Caco-2 (cell line): Measurements from ENCODE around the gene GABRR2. TPM values are rescaled to one million over a fixed set of nuclear protein-coding genes. Genes with fewer than 3 reads are reported as not detected.

ENCODE experiments used
- BruUV-seq: library from RNA; stranded (reverse); fragments of 400-500 nt; replicated peaks from 2 replicates; lab custom pipeline; 2021; lab: Mats Ljungman, UMichigan
- CTCF ChIA-PET: fragments of 300-600 bp; sonication (Branson Sonifier 250); formaldehyde crosslinking; loops from one replicate; lab custom pipeline; 2022; ENCODE audit warnings: antibody characterized with exemption; lab: Charles Lee
- POLR2A ChIA-PET: fragments of 300-600 bp; sonication (Branson Sonifier 250); formaldehyde crosslinking; loops from one replicate; lab custom pipeline; 2022; ENCODE audit warnings: antibody characterized with exemption; lab: Charles Lee
- DNase-seq, 2 experiments: peaks; one replicate each; pipeline versions ENCODE4 v3.0.0 to v3.0.0-alpha.2; 2020 to 2022
- H3K27me3 ChIP-seq: replicated peaks from 2 replicates; pipeline ENCODE4 v1.6.0; 2011; ENCODE audit warnings: low read length; ENCODE audit not compliant: control insufficient read depth, insufficient read depth
- H3K36me3 ChIP-seq: 2 replicates; pipeline ENCODE4 v1.5.1; 2011; ENCODE audit warnings: low read length; ENCODE audit not compliant: control insufficient read depth, insufficient read depth
- H3K4me1 ChIP-seq: fragments of 250-450 bp; sonication (Bioruptor Pico); 2 replicates; pipeline ENCODE4 v1.5.1; 2020; ENCODE audit warnings: mild to moderate bottlenecking
- H3K4me3 ChIP-seq: 2 replicates; pipeline ENCODE4 v1.5.1; 2011; ENCODE audit warnings: low read depth, mild to moderate bottlenecking, control low read depth, low read length
- H3K9me3 ChIP-seq: fragments of 250-450 bp; sonication (Bioruptor Pico); 2 replicates; pipeline ENCODE4 v1.5.1; 2020; ENCODE audit warnings: mild to moderate bottlenecking, moderate library complexity
- H3K27ac Mint-ChIP-seq: one replicate; pipeline ENCODE4 v1.8.0; 2022; ENCODE audit warnings: mixed read lengths; ENCODE audit not compliant: unreplicated experiment
- H3K27me3 Mint-ChIP-seq: one replicate; pipeline ENCODE4 v1.8.0; 2022; ENCODE audit warnings: mixed read lengths; ENCODE audit not compliant: insufficient read depth, unreplicated experiment
- H3K36me3 Mint-ChIP-seq: one replicate; pipeline ENCODE4 v1.8.0; 2022; ENCODE audit warnings: mild to moderate bottlenecking, mixed read lengths; ENCODE audit not compliant: insufficient read depth, unreplicated experiment
- H3K4me1 Mint-ChIP-seq: one replicate; pipeline ENCODE4 v1.8.0; 2022; ENCODE audit warnings: low read depth, mixed read lengths; ENCODE audit not compliant: unreplicated experiment
- H3K4me3 Mint-ChIP-seq: one replicate; pipeline ENCODE4 v1.8.0; 2022; ENCODE audit warnings: mild to moderate bottlenecking, moderate library complexity, mixed read lengths; ENCODE audit not compliant: unreplicated experiment
- H3K9me3 Mint-ChIP-seq: one replicate; pipeline ENCODE4 v1.8.0; 2022; ENCODE audit warnings: mixed read lengths; ENCODE audit not compliant: unreplicated experiment
- intact Hi-C: fragments of 100-400 bp; cut with micrococcal nuclease; formaldehyde crosslinking; loops from one replicate; pipeline ENCODE4 v1.10.0; 2022; ENCODE audit not compliant: unreplicated experiment
- total RNA-seq: library from RNA; stranded (reverse); gene quantifications from 2 replicates; pipeline ENCODE4 v1.2.3, GENCODE V29; 2022
- TF ChIP-seq, protein P1 (sequence below), 2 experiments: fragments of 200-600 bp in 1 of 2; IDR thresholded peaks; 1 replicate in 1 of 2; 2 replicates in 1 of 2; pipeline versions ENCODE4 v1.5.1 to v1.8.0; 2011 to 2022; ENCODE audit warnings: antibody characterized with exemption in 1 of 2, control low read depth in 1 of 2, inconsistent platforms in 1 of 2, low read depth in 1 of 2, low read length in 1 of 2, mild to moderate bottlenecking in 1 of 2, moderate library complexity in 1 of 2; ENCODE audit not compliant: insufficient read depth in 1 of 2, severe bottlenecking in 1 of 2, unreplicated experiment in 1 of 2

The GABRR2 gene
- total RNA-seq, 1 experiment from 2014 or later, result 0.29 TPM

- Histone ChIP-seq H3K36me3 (no peaks in the 10 kb centered on the region), H3K9me3 (no peaks in the 10 kb centered on the region), H3K4me3 (no peak overlapping the region), H3K4me1 (no peaks in the 10 kb centered on the region), H3K27me3 (no peaks in the 10 kb centered on the region)
- Mint-ChIP-seq H3K4me3 (no peak overlapping the region), H3K4me1 (no peaks in the 10 kb centered on the region), H3K36me3 (no peaks in the 10 kb centered on the region), H3K27ac (no peak overlapping the region), H3K27me3 (peaks cover 3% of the 10 kb centered on the region), H3K9me3 (no peaks in the 10 kb centered on the region)
- DNase-seq, result no peak
- CTCF ChIA-PET, result no interaction called here
- POLR2A ChIA-PET, result no interaction called here
- TF ChIP-seq, protein P1, sequence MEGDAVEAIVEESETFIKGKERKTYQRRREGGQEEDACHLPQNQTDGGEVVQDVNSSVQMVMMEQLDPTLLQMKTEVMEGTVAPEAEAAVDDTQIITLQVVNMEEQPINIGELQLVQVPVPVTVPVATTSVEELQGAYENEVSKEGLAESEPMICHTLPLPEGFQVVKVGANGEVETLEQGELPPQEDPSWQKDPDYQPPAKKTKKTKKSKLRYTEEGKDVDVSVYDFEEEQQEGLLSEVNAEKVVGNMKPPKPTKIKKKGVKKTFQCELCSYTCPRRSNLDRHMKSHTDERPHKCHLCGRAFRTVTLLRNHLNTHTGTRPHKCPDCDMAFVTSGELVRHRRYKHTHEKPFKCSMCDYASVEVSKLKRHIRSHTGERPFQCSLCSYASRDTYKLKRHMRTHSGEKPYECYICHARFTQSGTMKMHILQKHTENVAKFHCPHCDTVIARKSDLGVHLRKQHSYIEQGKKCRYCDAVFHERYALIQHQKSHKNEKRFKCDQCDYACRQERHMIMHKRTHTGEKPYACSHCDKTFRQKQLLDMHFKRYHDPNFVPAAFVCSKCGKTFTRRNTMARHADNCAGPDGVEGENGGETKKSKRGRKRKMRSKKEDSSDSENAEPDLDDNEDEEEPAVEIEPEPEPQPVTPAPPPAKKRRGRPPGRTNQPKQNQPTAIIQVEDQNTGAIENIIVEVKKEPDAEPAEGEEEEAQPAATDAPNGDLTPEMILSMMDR (IDR thresholded peaks at IDR 0.05; ENCODE audit: insufficient read depth in 1 of 2, low read depth in 1 of 2, low read length in 1 of 2, severe bottlenecking in 1 of 2, unreplicated experiment in 1 of 2), result no peak
- intact Hi-C loops, result no loop called here
- no TSS peak for BruUV-seq
Observed at GRCh38 chr6:89287351-89288028, 27.6 kb downstream of the GABRR2 start.

DNA sequence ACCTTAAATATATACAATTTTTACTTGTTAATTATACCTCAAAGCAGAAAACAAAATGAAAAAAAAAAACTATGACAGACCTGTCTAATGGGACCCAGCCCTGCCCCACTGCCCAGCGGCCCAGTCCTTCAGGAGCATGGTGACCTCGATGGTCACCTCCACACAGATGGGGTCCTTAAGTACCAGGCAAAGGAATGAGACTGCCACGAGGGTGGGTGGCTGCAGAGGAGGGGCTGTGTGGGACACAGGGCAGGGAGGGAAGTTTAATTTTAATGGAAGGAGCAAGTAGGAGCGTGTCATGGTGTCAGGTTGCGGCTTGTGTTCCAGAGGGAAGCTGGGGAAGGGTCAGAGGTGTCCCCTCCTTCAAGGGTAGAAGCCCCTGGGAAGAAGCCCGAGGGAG is 28.6 kb downstream of the GABRR2 start:
- Mint-ChIP-seq H3K4me1 (no peaks in the 10 kb centered on the region), H3K36me3 (no peaks in the 10 kb centered on the region), H3K9me3 (no peaks in the 10 kb centered on the region), H3K27me3 (peaks cover 2% of the 10 kb centered on the region), H3K4me3 (no peak overlapping the region), H3K27ac (no peak overlapping the region)
- ChIA-PET POLR2A (no interaction called here), CTCF (no interaction called here)
- Histone ChIP-seq H3K9me3 (no peaks in the 10 kb centered on the region), H3K36me3 (no peaks in the 10 kb centered on the region), H3K27me3 (no peaks in the 10 kb centered on the region), H3K4me3 (no peak overlapping the region), H3K4me1 (no peaks in the 10 kb centered on the region)
- intact Hi-C loops, result no loop called here
- no peak for DNase-seq
- TF ChIP-seq, protein P1 (IDR thresholded peaks at IDR 0.05; ENCODE audit: insufficient read depth in 1 of 2, low read depth in 1 of 2, low read length in 1 of 2, severe bottlenecking in 1 of 2, unreplicated experiment in 1 of 2), result no peak
- no TSS peak for BruUV-seq

GRCh38 chr6:89284963-89285735 is 29.9 kb downstream of the GABRR2 start:
- H3K27me3 ChIP-seq, result no peaks in the 10 kb centered on the region
- H3K27ac Mint-ChIP-seq, result no peak overlapping the region
- H3K36me3 ChIP-seq, result no peaks in the 10 kb centered on the region
- BruUV-seq, result no TSS peak
- H3K4me3 ChIP-seq, result no peak overlapping the region
- intact Hi-C loops, result no loop called here
- TF ChIP-seq, protein P1 (IDR thresholded peaks at IDR 0.05; ENCODE audit: insufficient read depth in 1 of 2, low read depth in 1 of 2, low read length in 1 of 2, severe bottlenecking in 1 of 2, unreplicated experiment in 1 of 2), result no peak
- H3K9me3 Mint-ChIP-seq, result no peaks in the 10 kb centered on the region
- H3K4me1 ChIP-seq, result no peaks in the 10 kb centered on the region
- H3K9me3 ChIP-seq, result no peaks in the 10 kb centered on the region
- H3K27me3 Mint-ChIP-seq, result no peaks in the 10 kb centered on the region
- ChIA-PET POLR2A (no interaction called here), CTCF (no interaction called here)
- DNase-seq, result no peak
- H3K4me1 Mint-ChIP-seq, result no peaks in the 10 kb centered on the region
- no peak overlapping the region for H3K4me3 Mint-ChIP-seq
- no peaks in the 10 kb centered on the region for H3K36me3 Mint-ChIP-seq
